Mucosa of gallbladder (tissue), 1 donor: ENCODE measurements around the gene CTDSP1. TPM values are rescaled to one million over a fixed set of nuclear protein-coding genes. Genes with fewer than 3 reads are reported as not detected.

Experiments used
- DNase-seq: peaks from one replicate; pipeline ENCODE4 v3.0.0-alpha.2; 2020; ENCODE audit warnings: low spot score
- total RNA-seq: library from RNA; stranded (reverse); gene quantifications from one replicate; pipeline ENCODE4 v1.2.1, GENCODE V29; 2021
- donor health status: DM: no; HTN: no; CAD: no.

CTDSP1 gene
- total RNA-seq, 1 donor from 2014 or later, result 184 TPM

- no peak for DNase-seq
Observed at GRCh38 chr2:218382785-218383184, 16.9 kb upstream of the CTDSP1 start.

- no peak for DNase-seq
Observed at GRCh38 chr2:218383892-218384519, 15.7 kb upstream of the CTDSP1 start.

- DNase-seq, result no peak
Observed at GRCh38 chr2:218384975-218385374, 14.7 kb upstream of the CTDSP1 start.

GRCh38 chr2:218386505-218387368 is 12.9 kb upstream of the CTDSP1 start:
- no peak for DNase-seq

GRCh38 chr2:218387369-218388194 is 12.1 kb upstream of the CTDSP1 start:
- DNase-seq, result peak; percentile 61

- no peak for DNase-seq
Observed at GRCh38 chr2:218389333-218390150, 10.1 kb upstream of the CTDSP1 start.

GRCh38 chr2:218391202-218391601 is 8.5 kb upstream of the CTDSP1 start:
- DNase-seq, result no peak

GRCh38 chr2:218392459-218392858 is 7.2 kb upstream of the CTDSP1 start:
- no peak for DNase-seq

- DNase-seq, result no peak
Observed at GRCh38 chr2:218392891-218393462, 6.7 kb upstream of the CTDSP1 start.

- DNase-seq, result no peak
Observed at GRCh38 chr2:218393750-218394290, 5.8 kb upstream of the CTDSP1 start.

- DNase-seq, result no peak
Observed at GRCh38 chr2:218394298-218395089, 5.2 kb upstream of the CTDSP1 start.

GRCh38 chr2:218395090-218395444 is 4.6 kb upstream of the CTDSP1 start:
- no peak for DNase-seq

- no peak for DNase-seq
Observed at GRCh38 chr2:218395456-218395825, 4.2 kb upstream of the CTDSP1 start.

- peak; percentile 95 for DNase-seq
Observed at GRCh38 chr2:218395826-218396687, 3.6 kb upstream of the CTDSP1 start.

- DNase-seq, result peak; percentile 66
Observed at GRCh38 chr2:218396688-218397462, 2.8 kb upstream of the CTDSP1 start.

- DNase-seq, result no peak
Observed at GRCh38 chr2:218397463-218397819, 2.2 kb upstream of the CTDSP1 start.

GRCh38 chr2:218397820-218398436 is 1.7 kb upstream of the CTDSP1 start:
- peak; percentile 69 for DNase-seq
